Measurements from ENCODE around the gene TMEM181.

DNA sequence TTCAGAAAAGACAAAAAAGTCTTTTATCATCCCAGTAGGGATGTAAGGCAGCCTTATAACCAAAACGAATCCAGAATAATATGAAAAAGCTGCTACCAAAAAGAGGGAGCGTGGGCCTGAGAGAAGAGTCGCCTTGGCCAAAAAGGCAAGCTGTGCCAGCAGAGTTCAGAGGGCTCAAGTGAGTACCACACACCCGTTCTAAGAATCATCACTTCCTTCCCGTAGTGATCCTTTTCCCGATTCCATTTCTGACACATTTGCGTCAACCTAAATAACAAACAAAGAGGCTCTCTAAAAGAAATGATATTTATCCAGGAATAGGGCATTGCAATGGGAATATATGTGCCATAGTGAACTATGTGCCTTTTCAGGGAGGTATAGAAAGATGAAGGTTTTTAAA is 3.8 kb upstream of the TMEM181 start:
- TF ChIP-seq, protein P1, sequence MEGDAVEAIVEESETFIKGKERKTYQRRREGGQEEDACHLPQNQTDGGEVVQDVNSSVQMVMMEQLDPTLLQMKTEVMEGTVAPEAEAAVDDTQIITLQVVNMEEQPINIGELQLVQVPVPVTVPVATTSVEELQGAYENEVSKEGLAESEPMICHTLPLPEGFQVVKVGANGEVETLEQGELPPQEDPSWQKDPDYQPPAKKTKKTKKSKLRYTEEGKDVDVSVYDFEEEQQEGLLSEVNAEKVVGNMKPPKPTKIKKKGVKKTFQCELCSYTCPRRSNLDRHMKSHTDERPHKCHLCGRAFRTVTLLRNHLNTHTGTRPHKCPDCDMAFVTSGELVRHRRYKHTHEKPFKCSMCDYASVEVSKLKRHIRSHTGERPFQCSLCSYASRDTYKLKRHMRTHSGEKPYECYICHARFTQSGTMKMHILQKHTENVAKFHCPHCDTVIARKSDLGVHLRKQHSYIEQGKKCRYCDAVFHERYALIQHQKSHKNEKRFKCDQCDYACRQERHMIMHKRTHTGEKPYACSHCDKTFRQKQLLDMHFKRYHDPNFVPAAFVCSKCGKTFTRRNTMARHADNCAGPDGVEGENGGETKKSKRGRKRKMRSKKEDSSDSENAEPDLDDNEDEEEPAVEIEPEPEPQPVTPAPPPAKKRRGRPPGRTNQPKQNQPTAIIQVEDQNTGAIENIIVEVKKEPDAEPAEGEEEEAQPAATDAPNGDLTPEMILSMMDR (IDR thresholded peaks at IDR 0.05), result no peak
- no peak for TF ChIP-seq POLR2A (IDR thresholded peaks at IDR 0.05)
- no peak for TF ChIP-seq EP300 (IDR thresholded peaks at IDR 0.05)
